NCI-H460 (cell line): ENCODE results near the gene RPL26. TPM values are rescaled to one million over a fixed set of nuclear protein-coding genes. Genes with fewer than 3 reads are reported as not detected.
"Not testable (repeated sequence)": the region's sequence is repeated elsewhere in the genome, so short reads cannot be mapped to it uniquely, and the experiment has no call there.

Experiments used
- DNase-seq: peaks from one replicate; pipeline ENCODE4 v3.0.0-alpha.2; 2016; ENCODE audit warnings: low read depth; ENCODE audit errors: extremely low read depth
- total RNA-seq: library from RNA; depleted of rRNA; stranded (reverse); fragments of >200 nt; shearing (Covaris generic); gene quantifications from 2 replicates; pipeline ENCODE4 v1.2.3, GENCODE V29; 2014

RPL26 gene
- total RNA-seq, 1 experiment from 2014 or later = 7,995 TPM

DNA sequence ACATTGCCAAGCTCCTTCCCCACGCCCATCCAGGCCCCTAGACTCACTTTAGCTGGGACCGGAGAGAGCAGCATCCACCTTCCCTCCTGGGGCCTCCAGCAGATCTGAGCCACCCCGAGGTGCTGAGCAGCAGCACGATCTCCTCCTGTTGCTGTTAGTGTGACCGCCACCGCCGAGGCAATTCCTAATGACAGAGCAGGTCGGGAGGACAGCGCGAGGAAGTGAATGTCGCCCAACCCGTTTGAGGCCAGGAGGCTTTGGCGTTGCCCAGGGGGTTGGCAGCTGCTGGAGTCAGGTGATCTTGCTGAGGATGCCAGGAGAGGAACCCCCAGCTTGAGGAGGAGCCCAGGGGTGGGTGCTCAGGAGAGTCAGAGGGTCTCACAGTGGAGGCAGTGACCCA lies 14.6 kb upstream of the RPL26 start, which contains the start of gene RNF222:
Gene RNF222 (minus strand): TSS at position 192 of the 400 bp plus-strand sequence. CDS start 4,366 bp downstream, outside the sequence.
- no peak for DNase-seq

DNA sequence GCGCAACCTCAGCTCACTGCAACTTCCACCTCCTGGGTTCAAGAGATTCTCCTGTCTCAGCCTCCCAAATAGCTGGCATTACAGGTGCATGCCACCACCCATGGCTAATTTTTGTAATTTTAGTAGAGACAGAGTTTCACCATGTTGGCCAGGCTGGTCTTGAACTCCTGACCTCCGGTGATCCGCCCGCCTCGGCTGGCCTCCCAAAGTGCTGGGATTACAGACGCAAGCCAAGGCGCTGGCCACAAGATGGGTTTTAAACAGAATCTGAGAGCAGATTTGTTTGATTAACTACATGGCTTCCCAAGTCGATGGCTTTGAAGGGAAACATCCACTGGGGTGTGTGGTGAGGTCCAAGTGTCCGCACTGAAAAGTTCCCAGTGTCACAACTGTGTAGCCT lies 11.5 kb upstream of the RPL26 start:
- not testable (repeated sequence) for DNase-seq

DNA sequence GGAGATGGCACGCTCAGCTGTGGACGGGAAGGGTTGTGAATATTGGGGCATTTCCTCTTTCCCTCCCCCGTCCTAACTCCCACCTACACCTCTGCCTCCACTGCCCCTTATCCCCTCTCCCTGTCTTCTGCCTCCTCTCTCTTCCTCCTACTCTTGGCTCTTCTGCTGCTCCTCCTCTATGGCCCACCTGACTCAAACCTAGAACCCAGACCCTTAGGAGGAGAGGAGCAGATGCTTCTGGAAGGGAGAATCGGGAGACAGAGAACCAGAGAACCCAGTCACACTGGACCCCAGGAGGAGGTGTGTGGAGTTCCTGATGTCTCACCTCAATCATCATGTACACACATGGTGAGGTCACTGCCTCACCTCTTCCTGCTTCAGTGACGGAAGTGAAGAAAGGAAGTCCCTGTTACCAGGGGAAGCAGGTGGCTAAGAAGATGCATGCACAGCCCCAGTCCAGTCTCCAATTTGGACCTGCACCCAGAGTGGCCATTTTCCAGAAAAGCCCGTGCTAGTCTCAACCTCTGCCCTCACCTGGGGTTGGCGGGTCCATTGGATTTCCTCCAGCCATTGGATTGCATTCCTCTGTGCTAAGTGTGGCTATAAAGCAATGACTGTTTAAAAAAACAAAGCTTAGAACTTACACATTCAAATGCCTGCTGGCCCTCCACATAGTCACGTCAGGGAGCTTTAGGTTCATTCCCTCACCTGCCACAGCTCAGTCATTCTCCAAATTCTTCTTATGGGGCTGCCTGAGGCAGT lies 10.7 kb upstream of the RPL26 start:
- no peak for DNase-seq

DNA sequence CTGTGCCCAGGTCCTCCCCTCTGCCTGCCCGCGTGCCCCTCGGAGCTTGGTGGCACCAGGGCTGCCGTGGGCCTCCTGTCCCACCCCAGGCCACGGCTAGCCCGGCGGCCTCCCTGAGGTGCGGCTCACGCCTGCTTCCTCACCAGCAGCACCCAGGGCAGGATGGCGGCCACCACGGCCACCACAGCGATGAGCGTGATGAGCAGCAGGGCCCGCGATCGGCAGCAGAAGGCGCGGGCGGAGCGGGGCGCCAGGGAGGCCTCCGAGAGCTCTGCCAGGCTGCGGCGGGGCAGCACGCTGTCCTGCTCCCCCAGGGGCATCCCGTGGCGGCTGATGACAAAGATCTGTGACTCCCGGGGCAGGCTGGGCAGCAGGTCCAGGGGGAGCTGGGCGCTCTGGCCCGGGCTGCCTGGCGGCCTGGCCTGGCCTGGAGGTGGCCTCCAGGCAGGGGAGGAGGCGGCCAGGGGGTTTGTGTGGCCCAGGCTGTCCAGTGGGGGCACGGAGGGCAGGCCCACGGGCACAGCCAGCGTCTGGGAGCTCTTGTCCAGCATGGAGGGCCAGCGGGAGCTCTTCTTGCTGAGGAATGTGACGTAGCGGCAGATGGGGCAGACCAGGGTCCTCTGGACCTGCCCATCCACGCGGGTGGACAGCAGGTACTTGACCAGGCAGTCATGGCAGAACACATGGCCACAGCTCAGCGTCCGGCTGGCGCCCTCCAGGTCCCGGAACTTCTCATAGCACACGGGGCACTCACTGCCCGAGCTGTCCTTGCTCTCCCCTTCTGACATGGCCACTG lies 9.9 kb upstream of the RPL26 start:
- DNase-seq = no peak

DNA sequence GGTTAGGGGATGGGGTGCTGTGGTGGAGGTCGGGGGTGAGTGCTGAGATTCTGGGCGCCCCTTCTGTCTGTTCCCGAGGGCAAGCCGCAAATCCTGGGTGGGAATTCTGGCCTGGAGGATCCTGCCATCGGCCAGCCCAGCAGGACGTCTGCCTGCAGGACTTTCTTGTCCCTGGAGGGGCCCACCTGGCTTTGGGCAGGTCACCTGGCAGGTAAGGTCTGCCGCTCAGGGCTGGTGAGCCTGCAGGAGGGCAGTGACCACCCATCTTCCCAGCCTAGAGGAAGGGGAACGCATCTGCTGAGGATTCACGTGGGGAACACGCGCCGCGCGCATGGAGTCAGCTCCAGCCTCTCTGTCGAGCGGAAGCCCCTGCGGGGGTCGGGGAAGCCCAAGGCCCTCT lies 9.3 kb upstream of the RPL26 start:
- no peak for DNase-seq

DNA sequence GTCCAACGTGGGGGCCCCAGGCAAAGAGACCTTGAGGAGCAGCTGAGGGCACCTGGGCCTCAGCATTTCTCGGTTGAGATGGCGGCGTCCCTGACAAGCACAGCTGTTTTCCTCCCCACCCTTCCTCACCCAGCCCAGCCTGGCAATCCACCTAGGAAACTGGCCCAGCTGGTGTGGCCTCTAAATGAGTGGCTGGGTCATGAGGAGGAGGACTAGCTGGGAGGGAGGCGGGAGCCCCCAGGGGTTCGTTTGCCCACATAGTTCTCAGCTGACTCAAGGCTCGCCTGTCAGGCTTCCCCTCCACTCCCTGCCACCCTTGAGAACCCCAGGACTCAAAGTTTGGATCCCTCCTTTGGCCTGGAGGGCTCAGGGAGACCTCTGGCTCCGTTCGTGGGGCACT lies 8.7 kb upstream of the RPL26 start:
- no peak for DNase-seq

DNA sequence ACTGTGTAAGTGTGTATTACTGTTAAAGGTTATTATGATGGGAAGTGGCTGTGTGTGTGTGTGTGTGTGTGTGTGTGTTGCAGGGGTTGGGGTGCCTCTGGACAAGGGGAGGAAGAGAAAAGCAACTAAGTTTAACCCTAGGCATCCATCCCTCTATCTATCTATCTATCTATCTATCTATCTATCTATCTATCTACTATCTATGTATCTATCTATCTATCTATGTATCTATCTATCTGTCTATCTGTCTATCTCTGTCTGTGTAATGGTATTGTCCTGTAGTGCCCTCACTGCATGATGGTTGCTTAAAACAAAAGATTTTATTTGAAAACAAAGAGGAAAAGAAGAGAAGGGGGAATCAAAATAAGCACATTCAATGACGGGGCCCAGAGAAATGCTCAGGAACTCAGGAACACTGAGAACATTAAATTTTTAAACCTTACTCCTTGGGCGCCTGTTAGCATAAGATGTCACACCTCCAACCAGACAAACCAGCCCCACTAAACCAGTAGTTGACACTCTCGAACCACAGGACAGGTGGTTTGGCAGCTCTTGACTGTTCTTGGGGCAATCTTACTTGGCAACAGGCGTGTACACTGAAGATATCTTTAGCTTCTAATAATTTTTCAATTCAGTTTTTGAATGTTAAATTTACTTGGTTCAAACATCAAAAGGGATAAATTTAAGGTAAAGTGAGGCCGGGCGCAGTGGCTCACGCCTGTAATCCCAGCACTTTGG lies 5.1 kb upstream of the RPL26 start:
- no peak for DNase-seq

DNA sequence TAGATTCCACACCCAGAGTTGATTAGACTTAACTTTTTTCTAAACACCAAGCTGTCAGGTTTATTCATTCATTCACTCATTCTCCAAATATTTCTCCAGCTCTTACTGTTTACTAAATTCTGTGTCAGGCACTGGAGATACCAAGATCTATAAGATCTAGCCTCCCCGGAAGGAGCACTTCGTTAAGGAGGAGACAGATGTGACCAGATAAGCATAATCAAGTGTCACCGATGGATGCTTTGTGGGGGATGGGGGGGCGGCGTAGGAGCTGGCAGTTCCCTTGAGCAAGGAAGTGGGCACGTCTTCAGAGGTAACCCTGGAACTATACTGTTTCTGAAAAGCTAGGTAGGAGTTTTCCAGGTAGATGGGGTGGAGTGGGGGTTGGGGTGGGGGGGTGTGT lies 3.8 kb upstream of the RPL26 start:
- DNase-seq = no peak

DNA sequence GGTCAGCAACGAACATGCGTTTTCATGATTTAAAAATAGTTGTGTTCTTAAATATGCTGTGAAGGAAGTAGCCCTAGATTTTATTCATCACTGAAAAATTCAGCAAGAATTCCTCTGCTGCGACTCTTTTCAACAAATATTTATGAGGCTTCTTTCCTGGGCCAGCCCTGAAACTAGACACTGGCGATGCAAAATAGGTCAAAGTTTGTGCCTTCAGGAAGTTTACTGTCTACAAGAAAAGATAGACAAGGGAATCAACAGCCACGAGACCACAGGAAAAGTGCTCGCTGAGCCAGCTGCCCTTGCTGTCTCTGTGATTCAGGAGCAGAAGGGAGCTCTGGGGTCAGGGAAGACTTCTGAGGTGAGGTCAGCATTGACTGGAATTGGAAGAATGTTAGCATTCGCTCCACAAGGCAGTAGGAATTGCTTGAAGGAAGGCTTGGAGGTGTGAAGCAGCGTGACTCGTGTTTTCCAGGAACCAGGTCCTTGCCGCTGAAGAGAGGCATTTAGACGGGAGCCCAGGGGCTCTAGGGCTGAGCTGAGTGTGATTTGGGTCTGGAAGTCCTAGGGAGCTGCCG lies 1.9 kb upstream of the RPL26 start:
- no peak for DNase-seq

DNA sequence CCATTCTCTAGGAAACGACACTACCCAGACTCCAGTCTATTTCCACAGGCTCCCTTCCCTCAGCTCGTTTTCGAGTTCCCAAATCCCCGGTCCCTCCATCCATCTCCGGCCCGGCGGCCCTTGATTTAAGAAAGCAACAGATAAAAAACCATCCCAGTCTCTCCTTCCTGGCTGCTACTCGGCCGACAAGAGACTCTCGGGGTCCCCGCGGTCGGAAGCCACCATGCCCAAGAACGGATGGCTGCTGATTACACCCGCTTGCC lies 182 bp downstream of the RPL26 start:
- no peak for DNase-seq

DNA sequence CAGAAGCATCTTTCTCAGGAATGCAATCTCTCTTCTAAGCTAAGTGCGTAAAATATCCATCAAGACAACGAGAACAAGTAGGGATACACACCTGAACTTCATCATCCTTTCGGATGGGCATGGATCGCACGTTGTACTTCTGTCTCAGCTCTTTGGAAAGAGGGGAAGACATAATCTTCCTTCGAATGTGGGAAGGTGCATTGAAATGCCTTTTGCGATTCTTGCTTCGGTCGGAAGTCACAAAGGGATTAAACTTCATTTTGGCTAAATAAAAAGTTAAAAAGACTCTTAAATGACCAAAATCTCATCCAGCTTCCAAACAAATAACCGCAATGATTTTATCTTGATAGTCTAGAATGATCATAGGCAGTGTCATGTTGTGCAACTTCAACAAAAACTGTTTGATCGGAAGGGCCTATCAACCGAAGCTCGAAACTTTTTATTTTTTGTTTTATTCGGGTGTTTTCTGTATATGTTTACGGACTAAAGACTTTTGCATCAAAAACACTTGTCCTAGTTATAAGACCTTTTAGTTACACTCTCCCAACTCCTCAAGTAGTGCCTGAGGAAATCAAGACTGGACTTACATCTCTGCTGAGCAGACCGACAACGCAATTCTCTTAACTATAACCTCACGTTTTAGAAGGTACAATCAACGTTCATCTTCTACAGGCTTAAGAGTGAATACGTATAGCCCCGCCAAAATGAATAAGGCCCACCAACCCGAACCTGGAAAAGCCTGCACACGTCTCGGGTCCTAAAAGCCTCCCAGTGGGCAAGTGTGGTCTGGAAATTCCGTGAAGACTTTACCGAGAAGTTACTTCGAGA lies 727 bp downstream of the RPL26 start:
- no peak for DNase-seq

DNA sequence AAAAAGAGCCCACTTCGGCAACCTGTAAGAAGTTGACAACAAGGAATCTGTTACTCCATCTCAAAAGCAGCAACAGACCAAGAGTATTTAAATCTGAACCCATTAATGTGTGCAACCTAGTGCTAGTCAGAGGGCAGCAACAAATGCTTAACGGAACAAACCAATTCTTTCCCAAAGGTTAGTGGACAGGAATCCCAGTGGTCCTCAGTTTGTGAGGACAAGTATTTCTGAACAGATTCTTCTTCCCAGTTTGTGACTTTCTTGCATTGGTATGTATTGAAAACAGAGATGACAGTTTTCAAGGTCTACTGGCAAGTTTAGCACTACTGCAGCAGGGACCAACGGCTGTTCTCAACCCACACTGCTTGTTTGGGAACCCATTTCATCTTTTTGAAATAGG lies 2.9 kb downstream of the RPL26 start:
- DNase-seq = no peak

DNA sequence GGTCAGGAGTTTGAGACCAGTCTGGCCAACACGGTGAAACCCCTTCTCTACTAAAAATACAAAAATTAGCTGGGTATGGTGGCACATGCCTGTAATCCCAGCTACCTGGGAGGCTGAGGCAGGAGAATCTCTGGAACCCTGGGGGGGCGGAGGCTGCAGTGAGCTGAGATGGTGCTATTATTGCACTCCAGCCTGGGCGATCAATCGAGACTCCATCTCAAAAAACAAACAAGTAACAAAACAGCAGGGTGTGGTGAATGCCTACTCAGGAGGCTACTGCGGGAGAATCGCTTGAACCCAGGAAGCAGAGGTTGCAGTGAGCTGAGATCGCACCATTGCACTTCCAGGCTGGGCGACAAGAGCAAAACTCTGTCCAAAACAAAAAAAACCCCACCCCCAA lies 4.9 kb downstream of the RPL26 start:
- not testable (repeated sequence) for DNase-seq

DNA sequence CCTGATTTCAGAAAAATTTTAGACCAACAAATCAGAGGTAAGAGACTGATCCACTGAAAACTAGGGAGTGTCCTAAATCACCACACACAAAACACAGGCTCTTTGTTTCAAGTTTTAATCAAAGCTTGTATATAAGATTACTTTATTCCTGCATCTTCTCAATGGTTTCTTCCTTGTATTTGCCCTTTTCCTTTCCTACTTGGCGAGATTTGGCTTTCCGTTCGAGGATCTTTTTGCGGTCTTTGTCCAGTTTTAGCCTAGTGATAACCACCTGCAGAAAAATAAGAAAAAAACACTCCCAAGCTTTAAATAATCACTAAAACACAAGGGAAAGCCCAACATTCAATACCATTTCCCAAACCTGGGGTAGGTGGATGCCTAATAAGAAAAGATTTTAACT lies 5.6 kb downstream of the RPL26 start:
- no peak for DNase-seq

DNA sequence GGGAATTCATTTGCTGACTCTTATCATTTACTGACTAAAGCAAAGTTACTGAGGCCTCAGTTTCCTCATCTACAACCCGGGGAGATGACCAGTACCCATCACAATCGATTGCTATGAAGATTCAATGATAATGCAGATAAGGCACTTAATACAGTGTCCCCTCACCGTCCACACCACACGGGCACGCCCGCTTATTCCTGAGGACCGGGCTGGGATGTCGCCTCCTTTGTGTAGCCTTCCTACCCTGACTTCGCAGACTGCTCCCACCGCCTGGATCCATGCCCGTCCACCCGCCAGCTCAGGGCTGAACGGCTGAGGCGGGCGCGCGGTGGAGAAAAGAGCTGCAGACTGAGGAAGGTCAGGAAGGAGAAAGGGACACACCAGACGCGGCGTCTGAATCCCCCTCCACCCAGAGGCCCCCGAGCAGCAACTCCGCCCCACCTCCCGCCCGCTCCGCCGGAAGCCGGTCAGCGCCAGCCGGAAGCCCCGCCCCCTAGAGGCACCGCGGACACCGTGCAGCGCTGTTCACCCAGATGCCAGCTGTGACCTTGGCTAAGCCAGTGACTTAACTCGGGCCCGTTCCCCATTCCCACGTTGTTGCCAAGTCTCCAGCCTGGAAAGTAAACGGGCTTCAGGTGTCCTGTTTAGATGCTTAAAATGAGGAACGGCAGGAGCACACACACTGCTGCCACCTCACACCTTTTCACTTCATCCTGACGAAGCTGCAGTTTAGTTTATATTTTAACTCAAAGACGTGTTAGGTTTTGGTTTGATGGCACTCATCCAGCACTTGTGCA lies 6.5 kb downstream of the RPL26 start, which contains the start of gene KRABD2:
Gene KRABD2 (minus strand): TSS at position 434 of the 797 bp plus-strand sequence.
- DNase-seq = peak; percentile 88

DNA sequence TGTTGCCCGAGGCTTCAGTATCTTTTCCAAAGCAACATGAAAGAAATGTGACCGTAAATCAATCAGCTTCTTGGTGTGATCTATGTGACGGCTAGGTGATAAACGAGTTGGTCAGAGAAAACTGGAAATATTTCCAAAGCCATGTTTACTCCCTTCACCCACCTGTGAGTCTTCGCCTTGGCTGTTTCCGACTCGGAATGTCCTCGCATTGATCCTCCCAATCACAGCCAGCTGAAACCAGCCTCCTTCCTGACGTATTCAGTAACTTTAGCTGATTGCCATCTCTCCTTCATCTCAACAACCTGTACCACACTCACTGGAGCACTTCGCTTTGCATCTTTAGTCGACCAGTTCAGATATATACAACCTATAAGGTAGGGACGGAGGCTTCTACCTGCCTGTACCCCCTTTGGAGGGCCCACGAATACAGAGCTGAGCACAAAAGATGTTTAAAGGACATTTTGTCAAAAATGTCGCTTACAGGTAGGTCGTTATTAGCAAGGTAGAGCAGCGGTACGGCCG lies 7.2 kb downstream of the RPL26 start:
- no peak for DNase-seq

DNA sequence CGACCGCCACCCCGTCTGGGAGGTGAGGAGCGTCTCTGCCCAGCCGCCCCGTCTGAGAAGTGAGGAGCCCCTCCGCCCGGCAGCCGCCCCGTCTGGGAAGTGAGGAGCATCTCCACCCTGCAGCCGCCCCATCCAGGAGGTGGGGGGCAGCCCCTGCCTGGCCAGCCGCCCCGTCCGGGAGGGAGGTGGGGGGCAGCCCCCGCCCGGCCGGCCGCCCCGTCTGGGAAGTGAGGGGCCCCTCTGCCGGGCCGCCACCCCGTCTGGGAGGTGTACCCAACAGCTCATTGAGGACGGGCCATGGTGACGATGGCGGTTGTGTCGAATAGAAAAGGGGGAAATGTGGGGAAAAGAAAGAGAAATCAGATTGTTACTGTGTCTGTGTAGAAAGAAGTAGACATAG lies 9.1 kb downstream of the RPL26 start:
- not testable (repeated sequence) for DNase-seq

DNA sequence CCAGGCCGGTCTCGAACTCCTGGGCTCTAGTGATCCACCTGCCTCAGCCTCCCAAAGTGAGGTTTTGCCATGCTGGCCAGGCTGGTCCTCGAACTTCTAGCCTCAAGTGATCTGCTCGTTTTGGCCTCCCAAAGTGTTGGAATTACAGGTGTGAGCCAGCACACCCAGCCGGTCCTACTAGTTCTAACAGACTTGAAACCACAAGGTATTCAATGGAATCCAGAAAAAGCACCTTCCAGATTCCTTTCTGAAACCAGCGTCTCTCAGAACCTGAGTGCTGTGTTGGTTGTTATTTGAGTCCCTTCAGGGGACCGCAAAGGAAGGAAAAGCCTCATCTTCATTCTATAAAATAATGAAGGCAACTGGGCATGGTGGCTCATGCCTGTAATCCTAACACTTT lies 10.6 kb downstream of the RPL26 start:
- DNase-seq = no peak

DNA sequence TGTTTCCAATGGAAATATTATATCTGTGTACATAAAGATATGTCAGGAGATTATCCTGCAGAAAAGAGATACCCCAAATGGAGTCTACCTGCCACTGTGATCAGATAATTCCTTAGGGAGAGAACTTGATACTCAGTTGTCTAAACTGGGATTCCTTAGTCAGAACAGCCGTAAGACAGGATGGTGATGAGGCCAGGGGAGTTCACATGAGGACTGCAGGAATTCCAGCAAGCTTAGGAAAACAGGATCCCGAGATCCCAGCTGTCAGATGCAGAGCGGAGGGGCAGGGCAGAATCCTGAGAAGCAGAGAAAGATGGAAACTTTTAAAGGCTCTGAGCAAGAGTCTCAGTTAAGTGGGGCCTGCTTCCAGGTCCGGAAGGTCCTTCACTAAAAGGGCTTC lies 11.2 kb downstream of the RPL26 start:
- DNase-seq = no peak
